ENCODE results near the gene AIFM3. TPM values are rescaled to one million over a fixed set of nuclear protein-coding genes. Genes with fewer than 3 reads are reported as not detected.

Gene AIFM3
- total and polyA plus RNA-seq, 2 of the 13 experiments (the other 11 are each of a cell fraction or from before 2014, with no cell fraction given), result 9.0 to 15.3 TPM

- TF ChIP-seq MAX (IDR thresholded peaks at IDR 0.05), result no peak
- no peak for TF ChIP-seq FOXM1 (CRISPR knock-in tag; IDR thresholded peaks at IDR 0.05)
- TF ChIP-seq IKZF4 (CRISPR knock-in tag; IDR thresholded peaks at IDR 0.05; ENCODE audit: borderline replicate concordance, low read depth, not compliant biosample characterization), result no peak
- no peak for TF ChIP-seq PBX3 (CRISPR knock-in tag; IDR thresholded peaks at IDR 0.05; ENCODE audit: borderline replicate concordance)
- TF ChIP-seq ARID4A (CRISPR knock-in tag; IDR thresholded peaks at IDR 0.05; ENCODE audit: borderline replicate concordance), result no peak
- TF ChIP-seq E2F2 (CRISPR knock-in tag; IDR thresholded peaks at IDR 0.05; ENCODE audit: borderline replicate concordance), result no peak
- no peak for TF ChIP-seq ZNF761 (CRISPR knock-in tag; conservative IDR thresholded peaks at IDR 0.05)
- TF ChIP-seq CBFB (CRISPR knock-in tag; IDR thresholded peaks at IDR 0.05), result no peak
- TF ChIP-seq ZUFSP (CRISPR knock-in tag; IDR thresholded peaks at IDR 0.05; ENCODE audit: borderline replicate concordance), result no peak
- no peak for TF ChIP-seq ATF3 (CRISPR knock-in tag; IDR thresholded peaks at IDR 0.05)
- TF ChIP-seq FOXK1 (CRISPR knock-in tag; IDR thresholded peaks at IDR 0.05; ENCODE audit: borderline replicate concordance, low read depth), result no peak
- no peak for TF ChIP-seq HDAC2 (CRISPR knock-in tag; IDR thresholded peaks at IDR 0.05)
- TF ChIP-seq FOXP1 (IDR thresholded peaks at IDR 0.05), result no peak
- TF ChIP-seq FOXP1 (CRISPR knock-in tag; IDR thresholded peaks at IDR 0.05), result no peak
Observed at GRCh38 chr22:20977019-20977418, 10.0 kb downstream of the AIFM3 start (continued).
